HepG2 (cell line): ENCODE measurements around the gene ARL2. TPM values are rescaled to one million over a fixed set of nuclear protein-coding genes. Genes with fewer than 3 reads are reported as not detected.

ENCODE experiments used
- EEA1 ChIP-seq: sonication (generic); formaldehyde crosslinking; IDR thresholded peaks from 2 replicates; pipeline ENCODE4 v1.5.1; 2020; ENCODE audit warnings: mild to moderate bottlenecking, missing genetic modification reagents, borderline replicate concordance
- ESRRA ChIP-seq: sonication (generic); formaldehyde crosslinking; IDR thresholded peaks from 2 replicates; pipeline ENCODE4 v1.5.1; 2020; ENCODE audit warnings: mild to moderate bottlenecking, low read depth, missing genetic modification reagents
- FOXA3 ChIP-seq: IDR thresholded peaks from 2 replicates; pipeline ENCODE4 v1.6.1; 2016; ENCODE audit warnings: missing genetic modification reagents, missing compliant biosample characterization
- FOXJ3 ChIP-seq: sonication (generic); formaldehyde crosslinking; IDR thresholded peaks from 2 replicates; pipeline ENCODE4 v1.4.0; 2020; ENCODE audit warnings: missing genetic modification reagents, mild to moderate bottlenecking, borderline replicate concordance
- GFI1 ChIP-seq: sonication (generic); formaldehyde crosslinking; IDR thresholded peaks from 2 replicates; pipeline ENCODE4 v1.5.0; 2020; ENCODE audit warnings: missing genetic modification reagents, mild to moderate bottlenecking, borderline replicate concordance
- GLI4 ChIP-seq: sonication (generic); formaldehyde crosslinking; IDR thresholded peaks from 2 replicates; pipeline ENCODE4 v1.5.1; 2020; ENCODE audit warnings: missing genetic modification reagents, mild to moderate bottlenecking, moderate library complexity, borderline replicate concordance
- HMGXB4 ChIP-seq, 2 experiments: sonication (generic) in 1 of 2; formaldehyde crosslinking in 1 of 2; IDR thresholded peaks; 2 replicates each; pipeline versions ENCODE4 v1.4.0 to v1.6.1; 2018 to 2020; ENCODE audit warnings: missing genetic modification reagents in 2 of 2, borderline replicate concordance in 1 of 2, low read depth in 1 of 2, mild to moderate bottlenecking in 1 of 2, missing biosample characterization in 1 of 2
- PAF1 ChIP-seq: IDR thresholded peaks from 2 replicates; pipeline ENCODE4 v1.6.1; 2016; ENCODE audit warnings: missing genetic modification reagents, missing compliant biosample characterization
- SOX6 ChIP-seq, 2 experiments: fragments of 450-650 bp in 1 of 2; sonication (generic) in 1 of 2; formaldehyde crosslinking in 1 of 2; IDR thresholded peaks; 2 replicates each; pipeline versions ENCODE4 v1.4.0 to v1.6.1; 2017 to 2020; ENCODE audit warnings: antibody characterized with exemption in 1 of 2, mild to moderate bottlenecking in 1 of 2, missing genetic modification reagents in 1 of 2
- SP4 ChIP-seq: sonication (generic); formaldehyde crosslinking; IDR thresholded peaks from 2 replicates; pipeline ENCODE4 v1.8.1; 2023; ENCODE audit warnings: mild to moderate bottlenecking, missing genetic modification reagents
- SRY ChIP-seq: sonication (generic); formaldehyde crosslinking; IDR thresholded peaks from 2 replicates; pipeline ENCODE4 v1.8.0; 2022; ENCODE audit warnings: mild to moderate bottlenecking, missing genetic modification reagents
- ZFP37 ChIP-seq: sonication (generic); formaldehyde crosslinking; IDR thresholded peaks from 2 replicates; pipeline ENCODE4 v1.4.0; 2020; ENCODE audit warnings: missing genetic modification reagents, borderline replicate concordance
- ZNF354B ChIP-seq: sonication (generic); formaldehyde crosslinking; IDR thresholded peaks from 2 replicates; pipeline ENCODE4 v1.8.0; 2022; ENCODE audit warnings: mild to moderate bottlenecking, missing genetic modification reagents
- ZNF557 ChIP-seq: sonication (generic); formaldehyde crosslinking; IDR thresholded peaks from 2 replicates; pipeline ENCODE4 v1.4.0; 2020; ENCODE audit warnings: missing genetic modification reagents
- ZNF7 ChIP-seq: IDR thresholded peaks from 2 replicates; pipeline ENCODE4 v1.6.1; 2016; ENCODE audit warnings: missing biosample characterization, missing genetic modification reagents
- ZNF776 ChIP-seq: sonication (generic); formaldehyde crosslinking; IDR thresholded peaks from 2 replicates; pipeline ENCODE4 v1.4.0; 2020; ENCODE audit warnings: mild to moderate bottlenecking, missing genetic modification reagents
- ZNF816 ChIP-seq: sonication (generic); formaldehyde crosslinking; IDR thresholded peaks from 2 replicates; pipeline ENCODE4 v1.8.0; 2022; ENCODE audit warnings: missing genetic modification reagents, mild to moderate bottlenecking, borderline replicate concordance
- ZSCAN29 ChIP-seq: sonication (generic); formaldehyde crosslinking; conservative IDR thresholded peaks from 2 replicates; pipeline ENCODE4 v1.4.0; 2020; ENCODE audit warnings: mild to moderate bottlenecking, missing genetic modification reagents
- polyA plus RNA-seq, 8 experiments: library from polyadenylated mRNA; depleted of rRNA in 3 of 8; stranded (reverse) in 7 of 8; unstranded in 1 of 8; fragments of >200 nt; fragmentation: Illumina TruSeq in 4 of 8; extraction: Trizol in 4 of 8; gene quantifications; 2 replicates each; pipeline versions ENCODE4 v1.2.1 to v1.2.3, GENCODE V29; 2011 to 2016; ENCODE audit warnings: low read depth in 4 of 8, missing spikeins in 1 of 8, mixed read lengths in 1 of 8; ENCODE audit not compliant: insufficient read depth in 1 of 8
- total RNA-seq, 5 experiments: library from RNA; depleted of rRNA; stranded (reverse); fragments of >200 nt; fragmentation: Illumina TruSeq; extraction: Trizol; gene quantifications; 2 replicates each; pipeline ENCODE4 v1.2.3, GENCODE V29; 2016; ENCODE audit warnings: low read depth in 1 of 5
- TF ChIP-seq, protein P1 (sequence below): sonication (generic); formaldehyde crosslinking; IDR thresholded peaks from 2 replicates; pipeline ENCODE4 v1.4.0; 2020; ENCODE audit warnings: missing genetic modification reagents, borderline replicate concordance
- TF ChIP-seq, protein P2 (sequence below): sonication (generic); formaldehyde crosslinking; IDR thresholded peaks from 2 replicates; pipeline ENCODE4 v1.4.0; 2020; ENCODE audit warnings: missing genetic modification reagents

The ARL2 gene
- total and polyA plus RNA-seq, 2 of the 13 experiments (the other 11 are each of a cell fraction or from before 2014, with no cell fraction given), result 82.9 to 84.4 TPM

- TF ChIP-seq HMGXB4 (CRISPR knock-in tag; IDR thresholded peaks at IDR 0.05; ENCODE audit: borderline replicate concordance in 1 of 2, low read depth in 1 of 2) (peak; percentile 41 to 55), ZNF557 (CRISPR knock-in tag) (no peak), ESRRA (peak; percentile 29; the same call in 1 of the 2 replicates), GLI4 (CRISPR knock-in tag) (0 out of 2 replicates have a peak, but pooled peaks have one; percentile 23), FOXJ3 (CRISPR knock-in tag) (peak; percentile 36; the same call in 1 of the 2 replicates), ZFP37 (CRISPR knock-in tag) (0 out of 2 replicates have a peak, but pooled peaks have one; percentile 41), PAF1 (CRISPR knock-in tag) (no peak), ZNF776 (0 out of 2 replicates have a peak, but pooled peaks have one; percentile 24), SP4 (CRISPR knock-in tag) (peak; percentile 66), ZNF816 (CRISPR knock-in tag) (0 out of 2 replicates have a peak, but pooled peaks have one; percentile 23), FOXA3 (CRISPR knock-in tag) (peak; percentile 31; the same call in 1 of the 2 replicates), EEA1 (CRISPR knock-in tag) (peak; percentile 80; the same call in 1 of the 2 replicates), GFI1 (CRISPR knock-in tag) (0 out of 2 replicates have a peak, but pooled peaks have one; percentile 35), ZSCAN29 (CRISPR knock-in tag) (no peak), ZNF354B (CRISPR knock-in tag) (peak; percentile 92; the same call in 1 of the 2 replicates), SRY (CRISPR knock-in tag) (peak; percentile 45; the same call in 1 of the 2 replicates), SOX6 (IDR thresholded peaks at IDR 0.05) (no peak), SOX6 (CRISPR knock-in tag; IDR thresholded peaks at IDR 0.05) (peak; percentile 66), ZNF7 (no peak)
- TF ChIP-seq, protein P1, sequence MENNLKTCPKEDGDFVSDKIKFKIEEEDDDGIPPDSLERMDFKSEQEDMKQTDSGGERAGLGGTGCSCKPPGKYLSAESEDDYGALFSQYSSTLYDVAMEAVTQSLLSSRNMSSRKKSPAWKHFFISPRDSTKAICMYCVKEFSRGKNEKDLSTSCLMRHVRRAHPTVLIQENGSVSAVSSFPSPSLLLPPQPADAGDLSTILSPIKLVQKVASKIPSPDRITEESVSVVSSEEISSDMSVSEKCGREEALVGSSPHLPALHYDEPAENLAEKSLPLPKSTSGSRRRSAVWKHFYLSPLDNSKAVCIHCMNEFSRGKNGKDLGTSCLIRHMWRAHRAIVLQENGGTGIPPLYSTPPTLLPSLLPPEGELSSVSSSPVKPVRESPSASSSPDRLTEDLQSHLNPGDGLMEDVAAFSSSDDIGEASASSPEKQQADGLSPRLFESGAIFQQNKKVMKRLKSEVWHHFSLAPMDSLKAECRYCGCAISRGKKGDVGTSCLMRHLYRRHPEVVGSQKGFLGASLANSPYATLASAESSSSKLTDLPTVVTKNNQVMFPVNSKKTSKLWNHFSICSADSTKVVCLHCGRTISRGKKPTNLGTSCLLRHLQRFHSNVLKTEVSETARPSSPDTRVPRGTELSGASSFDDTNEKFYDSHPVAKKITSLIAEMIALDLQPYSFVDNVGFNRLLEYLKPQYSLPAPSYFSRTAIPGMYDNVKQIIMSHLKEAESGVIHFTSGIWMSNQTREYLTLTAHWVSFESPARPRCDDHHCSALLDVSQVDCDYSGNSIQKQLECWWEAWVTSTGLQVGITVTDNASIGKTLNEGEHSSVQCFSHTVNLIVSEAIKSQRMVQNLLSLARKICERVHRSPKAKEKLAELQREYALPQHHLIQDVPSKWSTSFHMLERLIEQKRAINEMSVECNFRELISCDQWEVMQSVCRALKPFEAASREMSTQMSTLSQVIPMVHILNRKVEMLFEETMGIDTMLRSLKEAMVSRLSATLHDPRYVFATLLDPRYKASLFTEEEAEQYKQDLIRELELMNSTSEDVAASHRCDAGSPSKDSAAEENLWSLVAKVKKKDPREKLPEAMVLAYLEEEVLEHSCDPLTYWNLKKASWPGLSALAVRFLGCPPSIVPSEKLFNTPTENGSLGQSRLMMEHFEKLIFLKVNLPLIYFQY, result peak; percentile 29; the same call in 1 of the 2 replicates
- TF ChIP-seq, protein P2, sequence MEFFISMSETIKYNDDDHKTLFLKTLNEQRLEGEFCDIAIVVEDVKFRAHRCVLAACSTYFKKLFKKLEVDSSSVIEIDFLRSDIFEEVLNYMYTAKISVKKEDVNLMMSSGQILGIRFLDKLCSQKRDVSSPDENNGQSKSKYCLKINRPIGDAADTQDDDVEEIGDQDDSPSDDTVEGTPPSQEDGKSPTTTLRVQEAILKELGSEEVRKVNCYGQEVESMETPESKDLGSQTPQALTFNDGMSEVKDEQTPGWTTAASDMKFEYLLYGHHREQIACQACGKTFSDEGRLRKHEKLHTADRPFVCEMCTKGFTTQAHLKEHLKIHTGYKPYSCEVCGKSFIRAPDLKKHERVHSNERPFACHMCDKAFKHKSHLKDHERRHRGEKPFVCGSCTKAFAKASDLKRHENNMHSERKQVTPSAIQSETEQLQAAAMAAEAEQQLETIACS, result peak; percentile 78
Observed at GRCh38 chr11:65040847-65041622, 27.1 kb downstream of the ARL2 start, which contains the start of gene SAC3D1 (continued).
